Measurements from ENCODE around the gene CUX1. TPM values are rescaled to one million over a fixed set of nuclear protein-coding genes. Genes with fewer than 3 reads are reported as not detected.

CUX1 gene
- total and polyA plus RNA-seq, 10 of the 15 experiments (the other 5 are each of a cell fraction or from before 2014, with no cell fraction given) = 6.1 to 48.6 (median 25.9) TPM

DNA sequence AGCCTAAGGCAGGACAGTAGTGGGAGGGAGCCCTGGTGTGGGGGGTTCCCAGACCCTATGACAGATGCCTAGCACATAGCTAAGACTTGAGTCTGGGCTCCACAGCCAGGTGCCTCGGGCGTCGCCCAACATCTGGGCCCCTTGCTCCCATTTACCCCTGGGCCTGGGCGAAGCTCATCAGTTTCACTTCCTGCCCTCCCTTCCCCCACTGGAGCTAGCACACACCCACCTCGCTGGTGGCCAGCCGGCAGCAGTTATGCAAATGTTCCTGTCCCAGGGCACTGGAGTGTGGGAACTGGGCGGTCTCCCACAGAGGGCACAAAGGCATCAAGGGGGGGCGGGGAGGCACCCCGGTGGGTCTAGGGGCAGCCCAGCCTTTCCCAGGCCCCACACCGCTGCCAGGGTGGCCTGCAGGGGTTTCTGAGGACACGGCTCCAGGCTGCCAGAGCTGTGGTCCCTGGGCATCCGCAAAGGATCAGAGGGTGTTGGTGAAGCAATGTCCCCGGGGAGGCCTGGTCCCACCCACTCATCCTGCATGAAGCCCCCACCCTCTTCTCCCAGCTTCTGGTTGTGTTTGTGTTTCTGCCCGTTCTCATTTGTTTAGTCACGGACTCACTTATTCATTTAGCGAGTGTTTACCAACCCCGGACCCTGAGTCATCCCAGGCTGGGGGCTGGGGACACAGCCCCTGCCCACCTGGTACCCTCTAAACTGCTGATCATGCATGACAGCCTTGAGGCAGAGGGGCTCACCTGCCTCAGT lies 489.7 kb downstream of the CUX1 start (continued):
- TF ChIP-seq, protein P1, sequence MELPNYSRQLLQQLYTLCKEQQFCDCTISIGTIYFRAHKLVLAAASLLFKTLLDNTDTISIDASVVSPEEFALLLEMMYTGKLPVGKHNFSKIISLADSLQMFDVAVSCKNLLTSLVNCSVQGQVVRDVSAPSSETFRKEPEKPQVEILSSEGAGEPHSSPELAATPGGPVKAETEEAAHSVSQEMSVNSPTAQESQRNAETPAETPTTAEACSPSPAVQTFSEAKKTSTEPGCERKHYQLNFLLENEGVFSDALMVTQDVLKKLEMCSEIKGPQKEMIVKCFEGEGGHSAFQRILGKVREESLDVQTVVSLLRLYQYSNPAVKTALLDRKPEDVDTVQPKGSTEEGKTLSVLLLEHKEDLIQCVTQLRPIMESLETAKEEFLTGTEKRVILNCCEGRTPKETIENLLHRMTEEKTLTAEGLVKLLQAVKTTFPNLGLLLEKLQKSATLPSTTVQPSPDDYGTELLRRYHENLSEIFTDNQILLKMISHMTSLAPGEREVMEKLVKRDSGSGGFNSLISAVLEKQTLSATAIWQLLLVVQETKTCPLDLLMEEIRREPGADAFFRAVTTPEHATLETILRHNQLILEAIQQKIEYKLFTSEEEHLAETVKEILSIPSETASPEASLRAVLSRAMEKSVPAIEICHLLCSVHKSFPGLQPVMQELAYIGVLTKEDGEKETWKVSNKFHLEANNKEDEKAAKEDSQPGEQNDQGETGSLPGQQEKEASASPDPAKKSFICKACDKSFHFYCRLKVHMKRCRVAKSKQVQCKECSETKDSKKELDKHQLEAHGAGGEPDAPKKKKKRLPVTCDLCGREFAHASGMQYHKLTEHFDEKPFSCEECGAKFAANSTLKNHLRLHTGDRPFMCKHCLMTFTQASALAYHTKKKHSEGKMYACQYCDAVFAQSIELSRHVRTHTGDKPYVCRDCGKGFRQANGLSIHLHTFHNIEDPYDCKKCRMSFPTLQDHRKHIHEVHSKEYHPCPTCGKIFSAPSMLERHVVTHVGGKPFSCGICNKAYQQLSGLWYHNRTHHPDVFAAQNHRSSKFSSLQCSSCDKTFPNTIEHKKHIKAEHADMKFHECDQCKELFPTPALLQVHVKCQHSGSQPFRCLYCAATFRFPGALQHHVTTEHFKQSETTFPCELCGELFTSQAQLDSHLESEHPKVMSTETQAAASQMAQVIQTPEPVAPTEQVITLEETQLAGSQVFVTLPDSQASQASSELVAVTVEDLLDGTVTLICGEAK (IDR thresholded peaks at IDR 0.05; ENCODE audit: borderline replicate concordance) = no peak
- TF ChIP-seq, protein P2, sequence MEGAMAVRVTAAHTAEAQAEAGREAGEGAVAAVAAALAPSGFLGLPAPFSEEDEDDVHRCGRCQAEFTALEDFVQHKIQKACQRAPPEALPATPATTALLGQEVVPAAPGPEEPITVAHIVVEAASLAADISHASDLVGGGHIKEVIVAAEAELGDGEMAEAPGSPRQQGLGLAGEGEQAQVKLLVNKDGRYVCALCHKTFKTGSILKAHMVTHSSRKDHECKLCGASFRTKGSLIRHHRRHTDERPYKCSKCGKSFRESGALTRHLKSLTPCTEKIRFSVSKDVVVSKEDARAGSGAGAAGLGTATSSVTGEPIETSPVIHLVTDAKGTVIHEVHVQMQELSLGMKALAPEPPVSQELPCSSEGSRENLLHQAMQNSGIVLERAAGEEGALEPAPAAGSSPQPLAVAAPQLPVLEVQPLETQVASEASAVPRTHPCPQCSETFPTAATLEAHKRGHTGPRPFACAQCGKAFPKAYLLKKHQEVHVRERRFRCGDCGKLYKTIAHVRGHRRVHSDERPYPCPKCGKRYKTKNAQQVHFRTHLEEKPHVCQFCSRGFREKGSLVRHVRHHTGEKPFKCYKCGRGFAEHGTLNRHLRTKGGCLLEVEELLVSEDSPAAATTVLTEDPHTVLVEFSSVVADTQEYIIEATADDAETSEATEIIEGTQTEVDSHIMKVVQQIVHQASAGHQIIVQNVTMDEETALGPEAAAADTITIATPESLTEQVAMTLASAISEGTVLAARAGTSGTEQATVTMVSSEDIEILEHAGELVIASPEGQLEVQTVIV (IDR thresholded peaks at IDR 0.05; ENCODE audit: borderline replicate concordance, partially characterized antibody) = no peak
- TF ChIP-seq POLR2AphosphoS2 (IDR thresholded peaks at IDR 0.05; ENCODE audit: low read depth, low read length) (0 out of 2 replicates have a peak, but pooled peaks have one; percentile 40), HDGF (IDR thresholded peaks at IDR 0.05) (peak; percentile 92), RB1 (IDR thresholded peaks at IDR 0.05; ENCODE audit: borderline replicate concordance) (peak; percentile 47; the same call in 1 of the 2 replicates), SUPT20H (IDR thresholded peaks at IDR 0.05; ENCODE audit: borderline replicate concordance, control insufficient read depth, low read depth, low read length) (no peak), PAX5 (IDR thresholded peaks at IDR 0.05; ENCODE audit: borderline replicate concordance, low read depth, low read length) (peak; percentile 95), PAX8 (IDR thresholded peaks at IDR 0.05) (no peak), BCL11A (IDR thresholded peaks at IDR 0.05; ENCODE audit: low read depth, low read length) (peak; percentile 91), SIX5 (IDR thresholded peaks at IDR 0.05; ENCODE audit: low read depth, low read length, severe bottlenecking) (no peak), ZNF217 (IDR thresholded peaks at IDR 0.05) (peak; percentile 80), NFYA (IDR thresholded peaks at IDR 0.05; ENCODE audit: borderline replicate concordance, low read depth, low read length) (no peak), SMAD5 (IDR thresholded peaks at IDR 0.05; ENCODE audit: low read depth) (no peak), NR2C1 (IDR thresholded peaks at IDR 0.05) (no peak)
- TF ChIP-seq, protein P3, sequence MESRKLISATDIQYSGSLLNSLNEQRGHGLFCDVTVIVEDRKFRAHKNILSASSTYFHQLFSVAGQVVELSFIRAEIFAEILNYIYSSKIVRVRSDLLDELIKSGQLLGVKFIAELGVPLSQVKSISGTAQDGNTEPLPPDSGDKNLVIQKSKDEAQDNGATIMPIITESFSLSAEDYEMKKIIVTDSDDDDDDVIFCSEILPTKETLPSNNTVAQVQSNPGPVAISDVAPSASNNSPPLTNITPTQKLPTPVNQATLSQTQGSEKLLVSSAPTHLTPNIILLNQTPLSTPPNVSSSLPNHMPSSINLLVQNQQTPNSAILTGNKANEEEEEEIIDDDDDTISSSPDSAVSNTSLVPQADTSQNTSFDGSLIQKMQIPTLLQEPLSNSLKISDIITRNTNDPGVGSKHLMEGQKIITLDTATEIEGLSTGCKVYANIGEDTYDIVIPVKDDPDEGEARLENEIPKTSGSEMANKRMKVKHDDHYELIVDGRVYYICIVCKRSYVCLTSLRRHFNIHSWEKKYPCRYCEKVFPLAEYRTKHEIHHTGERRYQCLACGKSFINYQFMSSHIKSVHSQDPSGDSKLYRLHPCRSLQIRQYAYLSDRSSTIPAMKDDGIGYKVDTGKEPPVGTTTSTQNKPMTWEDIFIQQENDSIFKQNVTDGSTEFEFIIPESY (IDR thresholded peaks at IDR 0.05) = no peak
